ENCODE results near the gene AOPEP.

AOPEP gene

GRCh38 chr9:94991961-94992907 is 265.7 kb downstream of the AOPEP start:
- TF ChIP-seq CTCF (conservative IDR thresholded peaks at IDR 0.05) = no peak
- H3K27ac ChIP-seq = peak overlapping the region; percentile 47; the same call in 1 of the 2 replicates

GRCh38 chr9:94993160-94993820 is 266.8 kb downstream of the AOPEP start:
- H3K27ac ChIP-seq = no peak overlapping the region; the same call in 1 of the 2 replicates
- no peak for TF ChIP-seq CTCF (conservative IDR thresholded peaks at IDR 0.05)

- no peak overlapping the region for H3K27ac ChIP-seq
- no peak for TF ChIP-seq CTCF (conservative IDR thresholded peaks at IDR 0.05)
These were observed 267.3 kb downstream of the AOPEP start for GRCh38 chr9:94993821-94994165.

- H3K27ac ChIP-seq = peak overlapping the region; percentile 77
- TF ChIP-seq CTCF (conservative IDR thresholded peaks at IDR 0.05) = no peak
These were observed 268.7 kb downstream of the AOPEP start for GRCh38 chr9:94995048-94995693.

GRCh38 chr9:94996641-94997040 is 270.1 kb downstream of the AOPEP start:
- H3K27ac ChIP-seq = peak overlapping the region; percentile 77
- TF ChIP-seq CTCF (conservative IDR thresholded peaks at IDR 0.05) = no peak

- H3K27ac ChIP-seq = no peak overlapping the region; the same call in 1 of the 2 replicates
- no peak for TF ChIP-seq CTCF (conservative IDR thresholded peaks at IDR 0.05)
These were observed 271.2 kb downstream of the AOPEP start for GRCh38 chr9:94997727-94998126.

- TF ChIP-seq CTCF (conservative IDR thresholded peaks at IDR 0.05) = no peak
- H3K27ac ChIP-seq = no peak overlapping the region
These were observed 273.3 kb downstream of the AOPEP start for GRCh38 chr9:94999832-95000231.
